Stomach smooth muscle (tissue), 2 donors: ENCODE measurements around the gene FHIT.

ENCODE experiments used
- H3K27ac ChIP-seq: one replicate; pipeline ENCODE4 v1.7.0; 2013; ENCODE audit warnings: mild to moderate bottlenecking, low read length, inconsistent platforms
- H3K27me3 ChIP-seq, 2 donors: one replicate each; pipeline ENCODE4 v1.7.0; 2013; ENCODE audit warnings: low read length in 2 of 2; ENCODE audit not compliant: insufficient read depth in 2 of 2, control insufficient read depth in 1 of 2
- H3K36me3 ChIP-seq, 2 donors: one replicate each; pipeline ENCODE4 v1.7.0; 2013; ENCODE audit warnings: low read length in 2 of 2; ENCODE audit not compliant: control insufficient read depth in 2 of 2, insufficient read depth in 2 of 2
- H3K4me1 ChIP-seq: one replicate; pipeline ENCODE4 v1.7.0; 2013; ENCODE audit warnings: low read length; ENCODE audit not compliant: control insufficient read depth, insufficient read depth
- H3K4me3 ChIP-seq, 2 donors: one replicate each; pipeline ENCODE4 v1.7.0; 2013; ENCODE audit warnings: low read length in 2 of 2
- H3K9ac ChIP-seq, 2 donors: one replicate each; pipeline ENCODE4 v1.7.0; 2013; ENCODE audit warnings: low read length in 2 of 2, mild to moderate bottlenecking in 1 of 2
- H3K9me3 ChIP-seq, 2 donors: one replicate each; pipeline ENCODE4 v1.7.0; 2013; ENCODE audit warnings: low read length in 2 of 2; ENCODE audit not compliant: control insufficient read depth in 2 of 2
- donor health status: healthy.
- donor health status: Pancreatic carcinoma.

Gene FHIT

DNA sequence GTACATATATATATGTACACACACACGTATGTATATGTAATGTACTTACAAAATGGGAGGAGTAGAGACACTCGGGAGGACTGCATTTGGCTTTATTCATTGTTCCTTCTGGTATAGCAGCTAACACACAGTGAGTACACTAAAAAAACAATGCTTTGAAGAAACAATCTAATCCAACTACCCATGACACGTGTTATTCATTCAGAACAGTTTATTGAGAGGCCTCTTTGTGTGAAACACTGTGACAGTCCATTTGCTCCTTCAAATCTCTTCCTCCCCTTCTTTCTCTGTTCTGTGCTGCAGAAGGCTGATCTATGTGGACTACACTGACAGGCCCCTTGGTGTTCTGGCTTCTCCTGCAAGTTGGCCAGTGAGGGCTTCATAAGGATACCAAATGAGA lies 1125.6 kb downstream of the FHIT start:
- Histone ChIP-seq H3K9me3 (no peaks in the 10 kb centered on the region), H3K27ac (no peak overlapping the region), H3K4me1 (no peaks in the 10 kb centered on the region), H3K9ac (no peak overlapping the region), H3K4me3 (no peak overlapping the region), H3K36me3 (no peaks in the 10 kb centered on the region), H3K27me3 (no peaks in the 10 kb centered on the region)

GRCh38 chr3:60120245-60120644 lies 1131.0 kb downstream of the FHIT start:
- H3K9me3 ChIP-seq: no peaks in the 10 kb centered on the region
- no peaks in the 10 kb centered on the region for H3K4me1 ChIP-seq
- H3K27me3 ChIP-seq: no peaks in the 10 kb centered on the region
- H3K4me3 ChIP-seq: no peak overlapping the region
- H3K9ac ChIP-seq: no peak overlapping the region
- no peaks in the 10 kb centered on the region for H3K36me3 ChIP-seq
- H3K27ac ChIP-seq: no peak overlapping the region

GRCh38 chr3:60114191-60114590 lies 1137.1 kb downstream of the FHIT start:
- Histone ChIP-seq H3K9ac (no peak overlapping the region), H3K27me3 (no peaks in the 10 kb centered on the region), H3K4me1 (no peaks in the 10 kb centered on the region), H3K4me3 (no peak overlapping the region), H3K9me3 (no peaks in the 10 kb centered on the region), H3K36me3 (no peaks in the 10 kb centered on the region), H3K27ac (no peak overlapping the region)

DNA sequence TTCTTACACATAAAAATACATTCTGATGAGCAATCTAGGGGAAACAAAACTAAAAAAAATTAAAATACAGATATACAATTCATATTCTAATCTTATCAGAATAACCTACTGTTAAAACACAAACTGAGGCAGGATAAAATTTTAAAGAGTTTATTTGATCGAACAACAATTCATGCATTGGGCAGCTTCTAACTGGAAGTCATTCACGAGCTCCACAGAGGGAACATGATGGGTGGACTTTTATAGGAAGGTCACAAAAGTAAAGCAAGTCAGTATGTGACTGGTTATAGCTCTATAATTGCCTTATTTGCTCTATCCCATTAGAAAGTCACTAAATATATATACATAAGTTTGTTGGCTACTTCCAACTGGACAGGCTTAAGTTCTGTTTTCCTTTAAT lies 1144.0 kb downstream of the FHIT start:
- Histone ChIP-seq H3K36me3 (no peaks in the 10 kb centered on the region), H3K27ac (no peak overlapping the region), H3K4me1 (no peaks in the 10 kb centered on the region), H3K4me3 (no peak overlapping the region), H3K27me3 (no peaks in the 10 kb centered on the region), H3K9me3 (no peaks in the 10 kb centered on the region), H3K9ac (no peak overlapping the region)

- H3K27me3 ChIP-seq: no peaks in the 10 kb centered on the region
- H3K4me3 ChIP-seq: no peak overlapping the region
- H3K4me1 ChIP-seq: no peaks in the 10 kb centered on the region
- H3K9ac ChIP-seq: no peak overlapping the region
- no peak overlapping the region for H3K27ac ChIP-seq
- no peaks in the 10 kb centered on the region for H3K9me3 ChIP-seq
- no peaks in the 10 kb centered on the region for H3K36me3 ChIP-seq
These were observed 1149.1 kb downstream of the FHIT start for GRCh38 chr3:60102154-60102553.

DNA sequence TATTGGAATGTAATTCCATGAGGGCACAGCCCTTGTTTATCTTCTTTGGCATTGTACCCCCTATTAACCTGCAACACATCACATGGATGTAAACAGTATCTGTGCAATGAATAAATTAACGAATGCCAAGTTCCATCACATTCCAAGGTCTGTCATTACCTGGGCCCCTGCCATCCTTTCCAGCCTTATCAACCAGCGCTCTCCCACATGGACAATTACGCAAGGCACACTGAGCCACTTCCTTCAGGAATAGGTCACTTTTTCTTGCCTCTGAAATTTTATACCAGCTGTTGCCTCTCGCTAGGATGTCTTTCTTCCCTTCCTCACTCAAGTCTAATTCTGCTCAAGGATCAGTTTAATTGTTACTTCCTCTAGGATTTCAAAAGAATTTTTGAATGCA lies 1149.6 kb downstream of the FHIT start:
- Histone ChIP-seq H3K9me3 (no peaks in the 10 kb centered on the region), H3K27ac (no peak overlapping the region), H3K36me3 (no peaks in the 10 kb centered on the region), H3K4me3 (no peak overlapping the region), H3K9ac (no peak overlapping the region), H3K4me1 (no peaks in the 10 kb centered on the region), H3K27me3 (no peaks in the 10 kb centered on the region)

DNA sequence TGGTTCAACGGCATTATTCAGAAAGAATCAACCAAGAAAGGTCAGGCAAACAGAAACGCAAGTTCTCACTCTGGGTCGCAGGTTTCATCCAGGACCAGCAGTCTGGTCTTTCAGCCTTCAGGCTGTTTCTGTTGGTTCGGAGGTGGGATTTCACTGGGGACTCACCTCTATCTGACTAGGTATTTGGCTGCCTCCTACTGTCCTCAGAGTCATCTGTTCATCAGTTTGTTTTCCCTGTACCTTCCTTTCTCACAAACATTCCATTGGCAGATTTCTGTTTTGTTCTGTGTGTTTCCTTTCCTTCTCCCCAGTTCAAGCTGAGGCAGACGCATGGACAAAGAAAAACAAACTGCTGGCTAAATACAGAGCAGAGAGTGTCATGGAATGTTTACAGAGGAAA lies 1154.8 kb downstream of the FHIT start:
- no peaks in the 10 kb centered on the region for H3K4me1 ChIP-seq
- H3K27me3 ChIP-seq: no peaks in the 10 kb centered on the region
- H3K9me3 ChIP-seq: no peaks in the 10 kb centered on the region
- H3K9ac ChIP-seq: no peak overlapping the region
- H3K27ac ChIP-seq: no peak overlapping the region
- no peak overlapping the region for H3K4me3 ChIP-seq
- H3K36me3 ChIP-seq: no peaks in the 10 kb centered on the region

DNA sequence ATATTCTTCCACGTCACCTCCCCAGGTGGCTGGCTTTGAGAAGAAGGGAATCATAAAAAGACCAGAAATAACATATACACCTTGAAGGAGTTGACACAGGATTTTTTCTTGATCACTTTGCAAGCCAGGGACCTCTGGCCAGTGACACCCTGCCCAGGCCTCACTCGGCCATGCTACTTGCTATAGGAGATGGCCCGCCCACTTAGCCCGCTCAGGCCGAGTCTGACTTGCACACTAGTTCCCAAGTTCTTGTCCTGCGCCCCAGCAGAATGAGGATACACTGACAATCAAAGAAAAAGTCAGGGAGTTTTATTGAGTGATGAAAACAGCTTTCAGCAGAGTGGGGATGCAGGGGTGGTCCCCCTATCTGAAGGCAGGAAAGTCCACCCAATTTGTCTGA lies 1155.3 kb downstream of the FHIT start:
- no peak overlapping the region for H3K9ac ChIP-seq
- no peaks in the 10 kb centered on the region for H3K9me3 ChIP-seq

DNA sequence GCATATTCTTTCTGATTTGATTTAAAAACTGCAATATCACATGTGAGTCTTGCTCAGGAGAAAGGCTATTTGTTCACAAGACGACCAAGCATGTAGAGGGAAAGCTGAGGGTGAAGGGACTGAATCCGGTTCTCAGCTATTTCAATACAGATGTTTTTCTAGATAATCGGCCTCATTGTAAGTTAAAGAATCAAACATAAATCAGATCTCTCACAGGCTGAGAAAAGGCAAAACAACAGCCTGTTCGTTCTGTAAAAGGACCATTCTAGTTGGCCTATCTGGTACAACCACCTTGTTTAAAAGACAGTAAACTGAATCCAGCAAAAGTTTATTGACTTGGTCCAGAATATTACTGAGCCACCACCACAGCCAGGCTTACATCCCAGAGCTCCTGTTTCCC lies 1155.7 kb downstream of the FHIT start:
- Histone ChIP-seq H3K4me1 (no peaks in the 10 kb centered on the region), H3K27ac (no peak overlapping the region), H3K9ac (no peak overlapping the region), H3K27me3 (no peaks in the 10 kb centered on the region), H3K36me3 (no peaks in the 10 kb centered on the region), H3K4me3 (no peak overlapping the region), H3K9me3 (no peaks in the 10 kb centered on the region)

More for the DNA sequence above, 1155.3 kb downstream of the FHIT start:
- Histone ChIP-seq H3K36me3 (no peaks in the 10 kb centered on the region), H3K4me3 (no peak overlapping the region), H3K27me3 (no peaks in the 10 kb centered on the region), H3K27ac (no peak overlapping the region), H3K4me1 (no peaks in the 10 kb centered on the region)

- H3K9me3 ChIP-seq: no peaks in the 10 kb centered on the region
- H3K27ac ChIP-seq: no peak overlapping the region
- no peaks in the 10 kb centered on the region for H3K36me3 ChIP-seq
- no peaks in the 10 kb centered on the region for H3K27me3 ChIP-seq
- H3K4me3 ChIP-seq: no peak overlapping the region
- no peaks in the 10 kb centered on the region for H3K4me1 ChIP-seq
- no peak overlapping the region for H3K9ac ChIP-seq
These were observed 1156.8 kb downstream of the FHIT start for GRCh38 chr3:60094392-60094947.

GRCh38 chr3:60090548-60090947 lies 1160.7 kb downstream of the FHIT start:
- no peaks in the 10 kb centered on the region for H3K9me3 ChIP-seq
- H3K27me3 ChIP-seq: no peaks in the 10 kb centered on the region
- no peaks in the 10 kb centered on the region for H3K4me1 ChIP-seq
- H3K27ac ChIP-seq: no peak overlapping the region
- H3K36me3 ChIP-seq: no peaks in the 10 kb centered on the region
- H3K4me3 ChIP-seq: no peak overlapping the region
- H3K9ac ChIP-seq: no peak overlapping the region
